ENCODE results near the gene NAV2.

The NAV2 gene

DNA sequence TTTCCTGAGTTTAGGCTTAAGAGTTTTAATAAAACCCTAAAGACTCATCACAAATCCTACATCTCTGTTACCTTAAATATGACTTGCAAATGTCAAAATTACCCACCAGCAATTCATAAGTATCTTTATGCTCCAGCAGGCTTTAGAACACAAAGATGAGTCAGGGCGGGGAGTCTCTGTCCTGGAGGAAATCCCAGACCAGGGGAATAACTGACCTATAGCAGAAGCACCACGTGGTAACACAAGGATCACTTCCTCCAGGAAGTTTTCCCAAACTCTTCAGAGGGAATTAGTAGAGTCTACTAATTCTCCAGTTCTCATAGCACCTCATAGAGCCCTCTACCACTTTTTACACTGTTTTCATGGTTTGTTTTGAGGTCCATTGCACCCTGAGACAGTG, 217.0 kb downstream of the NAV2 start:
- no peak for DNase-seq (ENCODE audit: low read depth)

DNA sequence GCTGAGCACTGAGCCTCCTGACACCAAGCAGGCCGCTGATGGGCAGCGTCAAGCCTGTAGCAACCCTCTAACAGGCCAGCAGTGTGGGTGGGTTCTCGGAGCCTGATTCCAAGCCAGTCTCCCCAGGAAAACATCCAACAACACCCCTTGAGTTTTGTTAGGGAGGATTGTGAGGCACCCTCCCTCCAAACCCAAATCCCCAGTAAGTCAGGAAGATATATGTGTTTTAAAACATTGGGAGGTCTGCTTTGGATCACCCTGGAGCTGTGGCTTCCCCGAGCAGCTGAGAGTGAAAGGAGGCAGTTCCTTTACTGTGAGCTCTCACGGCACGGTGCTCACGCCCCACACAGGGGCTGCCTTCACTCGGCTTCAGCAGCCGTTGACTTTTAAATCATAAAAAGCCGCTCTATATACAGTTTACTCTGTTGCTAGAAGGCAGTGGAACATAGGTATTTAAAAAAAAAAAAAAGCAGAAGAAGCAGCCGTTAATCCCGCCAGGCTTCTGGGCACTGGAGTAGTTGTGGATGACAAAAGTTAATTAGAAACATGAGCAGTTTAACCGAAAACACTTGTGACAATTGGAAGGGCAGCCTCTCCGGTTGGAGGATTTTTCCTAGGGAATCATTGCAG, 218.6 kb downstream of the NAV2 start:
- no peak for DNase-seq (ENCODE audit: low read depth)

DNA sequence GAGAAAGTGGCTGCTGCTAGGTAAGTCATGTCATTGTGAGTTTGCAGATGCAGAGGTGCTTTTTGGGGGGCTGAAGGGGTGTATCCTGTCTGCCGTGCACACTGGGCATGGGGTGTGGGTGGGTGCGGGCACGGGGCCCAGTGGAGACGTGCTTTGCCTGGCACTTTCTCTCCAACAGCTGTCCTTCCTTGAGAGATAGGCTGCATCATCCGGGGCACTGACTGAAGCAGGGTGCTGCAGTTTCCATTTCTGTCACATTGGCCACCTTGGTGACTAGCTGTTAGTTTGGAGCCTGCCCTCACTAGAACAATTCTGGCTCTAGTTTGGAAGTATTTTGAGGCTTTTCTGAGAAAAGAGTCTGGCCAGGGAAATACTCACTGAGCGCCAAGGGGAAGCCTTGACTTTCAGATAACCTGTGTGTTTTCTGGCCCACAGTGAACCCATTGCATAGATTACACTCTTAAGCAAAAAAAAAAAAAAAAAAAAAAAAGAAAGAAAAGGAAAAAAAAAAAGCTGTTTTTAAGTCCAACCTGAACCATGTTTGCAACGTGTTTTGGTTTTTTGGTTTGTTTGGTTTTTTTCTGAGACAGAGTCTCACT, 219.2 kb downstream of the NAV2 start:
- DNase-seq (ENCODE audit: low read depth): no peak

DNA sequence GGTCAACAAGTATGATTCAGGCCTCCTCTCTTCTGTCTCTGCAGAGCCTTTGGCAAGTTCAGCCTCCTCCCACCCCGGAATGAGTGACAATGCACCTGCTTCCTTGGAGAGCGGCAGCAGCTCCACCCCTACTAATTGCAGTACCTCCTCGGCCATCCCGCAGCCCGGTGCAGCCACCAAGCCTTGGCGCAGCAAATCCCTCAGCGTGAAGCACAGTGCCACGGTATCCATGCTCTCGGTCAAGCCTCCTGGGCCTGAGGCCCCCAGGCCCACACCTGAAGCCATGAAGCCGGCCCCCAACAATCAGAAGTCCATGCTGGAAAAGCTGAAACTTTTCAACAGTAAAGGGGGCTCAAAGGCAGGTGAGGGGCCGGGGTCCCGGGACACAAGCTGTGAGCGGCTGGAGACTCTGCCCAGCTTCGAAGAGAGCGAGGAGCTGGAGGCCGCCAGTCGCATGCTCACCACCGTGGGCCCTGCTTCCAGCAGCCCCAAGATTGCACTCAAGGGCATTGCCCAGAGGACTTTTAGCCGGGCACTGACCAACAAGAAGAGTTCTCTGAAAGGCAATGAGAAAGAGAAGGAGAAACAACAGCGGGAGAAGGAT, 220.6 kb downstream of the NAV2 start:
- no peak for DNase-seq (ENCODE audit: low read depth)

- DNase-seq (ENCODE audit: low read depth): no peak
These were observed 221.3 kb downstream of the NAV2 start for GRCh38 chr11:19933801-19934488.

- peak; percentile 88 for DNase-seq (ENCODE audit: low read depth)
These were observed 222.2 kb downstream of the NAV2 start for GRCh38 chr11:19934828-19935259.

GRCh38 chr11:19935507-19935906, 222.9 kb downstream of the NAV2 start:
- DNase-seq (ENCODE audit: low read depth): peak; percentile 46

- no peak for DNase-seq (ENCODE audit: low read depth)
These were observed 223.8 kb downstream of the NAV2 start for GRCh38 chr11:19936461-19936860.

DNA sequence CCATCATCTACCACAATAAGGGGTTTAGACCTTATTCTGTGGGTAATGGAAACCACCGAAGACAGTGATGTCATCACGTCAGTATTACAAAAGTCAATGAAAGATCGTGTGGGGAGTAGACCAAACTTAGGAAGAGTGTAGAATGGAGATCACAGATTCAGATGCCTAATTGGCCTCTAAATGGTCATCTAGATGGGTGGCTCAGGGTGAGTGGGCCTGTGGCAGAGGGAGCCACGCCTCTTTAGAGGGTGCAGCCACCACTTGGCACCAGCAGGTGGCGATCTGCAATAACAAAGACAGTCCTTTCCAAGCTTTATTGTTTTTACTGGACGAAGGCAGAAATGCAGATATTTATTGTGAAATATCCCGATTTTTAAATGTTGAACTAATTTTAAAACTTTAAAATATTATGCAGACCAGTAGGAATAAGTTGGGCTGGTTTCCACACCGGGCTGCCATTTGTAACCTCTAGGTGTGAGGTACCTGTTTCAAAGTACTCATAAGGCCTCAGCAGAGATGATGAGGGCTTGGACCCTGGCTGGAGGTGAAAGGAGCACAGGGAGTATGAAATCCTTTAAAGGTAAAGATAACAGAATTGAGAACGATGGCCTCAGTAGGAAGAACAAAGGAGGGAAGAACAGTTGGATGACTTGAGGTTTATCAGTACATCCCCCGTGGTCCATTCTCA, 225.7 kb downstream of the NAV2 start:
- DNase-seq (ENCODE audit: low read depth): no peak

DNA sequence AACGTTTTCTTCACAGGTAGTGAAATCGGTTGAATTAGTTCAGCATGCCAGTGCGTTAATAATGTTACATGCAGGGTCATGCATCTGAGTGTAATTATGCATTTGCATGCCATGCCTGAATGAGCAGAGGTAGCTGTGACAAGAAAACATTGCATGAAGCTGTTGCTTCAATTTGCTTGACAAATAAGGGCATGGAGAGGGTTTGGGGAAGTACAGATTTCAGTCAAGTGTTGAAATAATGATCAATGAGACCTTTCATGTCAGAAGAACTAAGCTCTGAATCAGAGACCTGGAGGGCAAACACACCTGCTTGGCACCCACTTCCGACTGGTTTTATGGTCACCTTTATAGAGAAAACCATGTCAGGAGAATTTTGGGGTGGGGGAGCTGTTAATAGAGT, 226.2 kb downstream of the NAV2 start:
- no peak for DNase-seq (ENCODE audit: low read depth)

DNA sequence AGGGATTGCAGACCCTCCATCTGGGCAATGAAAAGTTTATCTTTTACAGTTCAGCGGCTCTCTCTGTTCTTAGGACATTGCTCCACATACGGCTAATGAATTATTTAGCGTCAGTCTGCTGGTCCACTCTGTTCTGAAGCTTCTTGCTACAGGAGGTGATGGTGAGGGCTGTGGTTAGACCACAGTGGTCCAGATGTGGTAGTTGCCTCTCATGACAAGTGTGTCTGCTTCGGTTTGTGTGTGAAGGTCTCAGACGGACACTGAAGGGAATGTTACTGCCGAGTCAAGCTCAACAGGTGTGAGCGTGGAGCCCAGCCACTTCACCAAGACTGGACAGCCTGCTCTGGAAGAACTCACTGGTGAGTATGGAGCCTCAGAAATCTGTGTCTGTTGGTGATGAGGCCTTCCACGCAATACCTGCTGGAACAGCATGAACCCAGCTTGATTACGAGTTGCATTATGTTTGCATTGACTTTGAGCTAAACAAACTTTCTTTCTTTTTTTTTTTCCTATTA, 226.8 kb downstream of the NAV2 start:
- DNase-seq (ENCODE audit: low read depth): no peak

DNA sequence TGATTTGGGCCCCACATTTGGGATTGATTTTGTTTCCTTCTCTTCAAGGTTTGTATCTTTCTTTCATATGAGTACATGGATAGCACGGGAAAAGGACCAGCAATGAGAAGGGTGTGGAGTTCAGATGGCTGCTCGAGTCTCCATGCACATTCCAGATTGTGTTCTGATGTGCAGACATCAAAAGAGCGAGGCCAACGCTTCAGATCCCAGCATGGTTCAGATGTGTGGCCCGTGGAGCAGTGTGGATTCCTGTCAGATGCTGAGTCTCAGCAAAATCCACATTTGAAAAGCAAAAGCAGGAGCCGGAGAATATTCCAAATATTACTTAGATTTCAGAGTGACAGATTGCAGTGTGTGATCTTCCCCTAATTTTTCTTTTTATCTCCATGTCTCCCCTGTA, 228.2 kb downstream of the NAV2 start:
- DNase-seq (ENCODE audit: low read depth): no peak

DNA sequence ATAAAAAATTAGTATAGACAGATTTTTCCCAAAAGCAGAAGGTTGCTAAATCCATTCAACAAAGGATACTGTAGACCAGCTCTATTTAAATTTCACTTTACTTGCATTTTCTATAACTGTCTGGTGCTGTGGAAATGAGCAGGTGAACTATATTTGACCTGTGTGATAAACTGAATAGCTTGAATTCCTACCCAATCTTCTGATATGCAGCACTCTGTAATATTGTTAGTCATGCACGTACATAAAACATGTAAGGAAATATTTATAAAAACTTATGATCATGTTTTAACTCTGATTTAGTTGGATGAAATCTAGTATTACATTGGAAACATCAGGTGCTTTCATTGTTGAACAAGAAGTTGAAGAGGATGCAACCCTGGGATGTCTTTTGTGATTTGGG, 234.0 kb downstream of the NAV2 start:
- DNase-seq (ENCODE audit: low read depth): no peak

GRCh38 chr11:19947537-19948114, 235.0 kb downstream of the NAV2 start:
- no peak for DNase-seq (ENCODE audit: low read depth)

DNA sequence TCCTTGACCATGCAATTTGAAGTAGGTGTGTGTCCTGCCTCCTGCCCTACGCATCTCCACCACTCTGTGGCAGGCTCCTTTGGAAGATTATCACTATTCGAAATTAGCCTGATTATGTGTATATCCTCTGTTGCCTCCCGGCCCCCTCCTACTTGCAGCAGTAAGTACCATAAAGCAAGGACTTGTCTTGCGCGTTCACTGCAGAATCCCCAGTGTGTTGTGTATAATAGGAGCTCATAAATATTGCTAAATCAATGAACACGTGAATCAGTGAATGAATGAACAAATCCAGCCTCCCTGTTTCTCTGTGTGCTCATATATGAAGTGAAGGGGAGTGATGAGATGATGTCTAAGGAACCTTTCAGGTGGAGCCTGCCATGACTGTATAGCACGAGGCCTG, 237.0 kb downstream of the NAV2 start:
- DNase-seq (ENCODE audit: low read depth): no peak

- peak; percentile 38 for DNase-seq (ENCODE audit: low read depth)
These were observed 239.0 kb downstream of the NAV2 start for GRCh38 chr11:19951558-19952115.

- no peak for DNase-seq (ENCODE audit: low read depth)
These were observed 239.5 kb downstream of the NAV2 start for GRCh38 chr11:19952116-19952605.

GRCh38 chr11:19952911-19953310, 240.3 kb downstream of the NAV2 start:
- no peak for DNase-seq (ENCODE audit: low read depth)

- DNase-seq (ENCODE audit: low read depth): peak; percentile 49
These were observed 240.7 kb downstream of the NAV2 start for GRCh38 chr11:19953336-19953735.

- DNase-seq (ENCODE audit: low read depth): peak; percentile 82
These were observed 241.3 kb downstream of the NAV2 start for GRCh38 chr11:19953909-19954308.

GRCh38 chr11:19954899-19955298, 242.3 kb downstream of the NAV2 start:
- DNase-seq (ENCODE audit: low read depth): no peak
